Left cardiac atrium (tissue), 4 donors: Measurements from ENCODE around the gene ZNHIT1. TPM values are rescaled to one million over a fixed set of nuclear protein-coding genes. Genes with fewer than 3 reads are reported as not detected.
"Not testable (repeated sequence)": the region's sequence is repeated elsewhere in the genome, so short reads cannot be mapped to it uniquely, and the experiment has no call there.

Source experiments
- ATAC-seq, 2 donors: fragments of 200-7000 bp; cut with Tn5 transposase; one replicate each; pipeline ENCODE4 v1.9.1; 2020; ENCODE audit warnings: mild to moderate bottlenecking in 2 of 2, moderate library complexity in 2 of 2
- DNase-seq: peaks from one replicate; pipeline ENCODE4 v3.0.0-alpha.2; 2020
- intact Hi-C, 2 donors: fragments of 100-400 bp; cut with DNase I; formaldehyde crosslinking; loops; one replicate each; pipeline versions ENCODE4 v1.14.1 to v1.15.1; 2022 to 2023
- total RNA-seq, 2 donors: library from RNA; stranded (reverse); fragmentation: NEBNext Ultra II Directional; extraction: Animal tissue kit (Norgen Biotek cat#: 25700); gene quantifications; one replicate each; pipeline ENCODE4 v1.2.1, GENCODE V29; 2021
- donor health status: DM: no; HTN: yes; CAD: no.
- donor health status: DM: no; HTN: yes; CAD: no; lungs with severe emphysema.
- donor health status: DM: yes; HTN: yes; CAD: no.
- donor health status: Dilated cardiomyopathy.

The ZNHIT1 gene
- total RNA-seq, 2 donors from 2014 or later, result 48.0 to 53.9 TPM

DNA sequence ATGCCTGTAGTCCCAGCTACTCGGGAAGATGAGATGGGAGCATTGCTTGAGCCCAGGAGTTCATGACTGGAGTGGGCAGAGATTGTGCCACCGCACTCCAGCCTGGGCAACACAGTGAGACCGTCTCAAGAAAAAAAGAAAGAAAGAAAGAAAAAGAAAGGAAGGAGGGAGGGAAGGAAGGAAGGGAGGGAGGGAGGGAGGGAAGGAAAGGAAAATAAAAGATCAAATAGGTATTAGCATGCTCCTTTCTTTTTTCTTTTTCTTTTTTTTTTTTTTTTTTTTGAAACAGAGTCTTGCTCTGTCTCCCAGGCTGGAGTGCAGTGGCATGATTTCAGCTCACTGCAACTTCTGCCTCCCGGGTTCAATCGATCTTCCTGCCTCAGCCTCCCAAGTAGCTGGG lies 35.2 kb downstream of the ZNHIT1 start:
- ATAC-seq, DNase-seq: not testable (repeated sequence)
- intact Hi-C loops, result loop anchor here in 1 of 2 donors (5.0 kb wide), 1 partner anchor 36 kb away; the partner anchor contains the start of genes PLOD3 and ZNHIT1

DNA sequence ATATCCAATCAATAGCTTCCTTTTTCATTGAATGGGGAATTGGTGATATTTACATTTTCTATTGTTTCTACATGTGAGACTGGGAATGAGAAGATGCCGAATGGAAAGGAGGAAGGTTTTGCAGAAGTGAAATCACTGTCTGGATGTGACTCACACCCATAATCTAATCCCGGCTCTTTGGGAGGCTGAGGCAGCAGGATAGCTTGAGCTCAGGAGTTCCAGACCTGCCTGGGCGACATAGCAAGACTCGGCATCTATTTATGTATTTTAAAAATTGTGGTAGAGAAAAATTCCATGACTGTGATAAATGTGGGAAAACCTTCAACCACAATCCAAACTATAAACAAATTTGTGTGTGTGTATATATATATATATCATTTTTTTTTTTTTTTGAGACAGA lies 37.8 kb downstream of the ZNHIT1 start:
- intact Hi-C loops, result no loop called here
- ATAC-seq (no peak), DNase-seq (no peak)

- DNase-seq (no peak), ATAC-seq (no peak)
- intact Hi-C loops, result no loop called here
Measured at GRCh38 chr7:101258243-101258731, 40.3 kb downstream of the ZNHIT1 start.

DNA sequence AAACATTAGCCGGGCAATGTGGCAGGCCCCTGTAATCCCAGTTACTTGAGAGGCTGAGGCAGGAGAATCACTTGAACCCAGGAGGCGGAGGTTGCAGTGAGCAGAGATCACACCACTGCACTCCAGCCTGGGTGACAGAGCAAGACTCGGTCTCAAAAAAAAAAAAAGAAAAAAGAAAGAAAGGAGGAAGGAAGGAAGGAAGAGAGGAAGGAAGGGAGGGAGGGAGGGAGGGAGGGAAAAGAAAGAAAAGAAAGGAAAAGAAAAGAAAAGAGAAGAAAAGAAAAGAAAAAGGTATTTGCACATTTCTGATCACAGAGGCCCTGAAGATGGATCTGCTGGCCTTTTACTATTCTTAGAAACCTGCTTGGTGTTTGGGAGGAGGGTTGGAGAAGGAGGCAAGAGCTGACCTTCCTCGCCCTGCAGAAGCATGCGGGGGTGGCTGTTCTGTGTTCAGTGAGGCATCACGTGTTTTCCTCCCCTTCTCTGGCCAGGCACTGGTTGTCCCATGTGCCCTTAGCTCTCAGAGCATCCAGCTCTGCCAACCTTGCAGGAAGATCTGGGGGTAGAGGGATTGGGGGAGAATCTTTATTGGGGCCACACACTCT lies 46.2 kb downstream of the ZNHIT1 start:
- DNase-seq, intact Hi-C loops: not testable (repeated sequence)
- peak; percentile 41 to 92 for ATAC-seq

DNA sequence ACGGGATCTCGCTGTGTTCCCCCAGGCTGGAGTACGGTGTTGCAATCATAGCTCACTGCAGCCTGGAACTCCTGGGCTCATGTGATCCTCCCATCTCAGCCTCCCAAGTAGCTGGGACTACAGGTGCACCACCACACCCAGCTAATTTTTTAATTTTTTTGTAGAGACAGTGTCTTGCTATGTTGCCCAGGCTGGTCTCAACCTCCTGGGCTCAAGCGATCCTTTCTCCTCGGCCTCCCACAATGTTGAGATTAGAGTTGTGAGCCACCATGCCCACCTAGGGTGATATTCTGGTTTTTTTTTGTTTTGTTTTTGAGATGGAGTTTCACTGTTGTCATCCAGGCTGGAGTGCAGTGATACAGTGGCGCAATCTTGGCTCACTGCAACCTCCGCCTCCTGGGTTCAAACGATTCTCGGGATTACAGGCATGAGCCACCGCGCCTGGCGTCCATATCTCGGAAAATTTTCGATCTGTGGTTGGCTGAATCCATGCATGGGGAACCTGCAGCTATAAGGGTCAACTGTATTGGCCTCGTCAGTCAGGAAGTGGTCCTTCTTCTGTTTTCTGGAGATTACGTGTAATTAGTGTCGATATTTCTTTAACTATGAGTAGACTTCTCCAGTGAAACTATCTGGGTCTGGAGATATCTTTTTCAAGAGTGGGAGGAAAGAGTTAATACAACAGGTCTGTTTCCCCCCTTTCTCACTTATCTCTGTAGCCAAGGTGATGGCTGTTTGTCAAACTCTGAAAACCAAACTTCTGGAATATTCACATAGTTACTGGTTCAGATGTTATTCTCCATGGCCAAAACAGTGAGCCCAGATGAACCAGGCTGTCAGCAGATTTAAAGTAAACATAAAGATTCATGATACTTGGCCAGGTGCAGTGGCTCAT lies 47.9 kb downstream of the ZNHIT1 start:
- DNase-seq (no peak), ATAC-seq (peak in 1 of 2 donors; percentile 50)
- intact Hi-C loops, result no loop called here

DNA sequence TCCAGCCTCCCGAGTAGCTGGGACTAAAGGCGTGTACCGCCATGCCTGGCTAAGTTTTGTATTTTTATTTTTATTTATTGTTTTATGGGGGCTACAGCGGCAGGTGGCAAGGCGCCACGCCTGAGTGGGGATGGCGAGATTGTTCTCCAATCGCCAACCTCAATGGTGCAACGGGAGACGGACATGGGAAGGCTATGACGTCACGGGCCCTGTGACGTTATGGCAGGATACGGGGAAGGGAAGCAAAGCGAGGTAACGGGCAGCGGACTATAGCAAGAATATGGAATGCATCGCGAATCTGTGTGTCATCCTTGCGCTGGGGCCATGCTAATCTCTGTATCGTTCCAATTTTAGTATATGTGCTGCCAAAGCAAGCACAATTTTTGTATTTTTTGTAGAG lies 51.7 kb downstream of the ZNHIT1 start:
- DNase-seq (no peak), ATAC-seq (no peak)
- intact Hi-C loops, result no loop called here

DNA sequence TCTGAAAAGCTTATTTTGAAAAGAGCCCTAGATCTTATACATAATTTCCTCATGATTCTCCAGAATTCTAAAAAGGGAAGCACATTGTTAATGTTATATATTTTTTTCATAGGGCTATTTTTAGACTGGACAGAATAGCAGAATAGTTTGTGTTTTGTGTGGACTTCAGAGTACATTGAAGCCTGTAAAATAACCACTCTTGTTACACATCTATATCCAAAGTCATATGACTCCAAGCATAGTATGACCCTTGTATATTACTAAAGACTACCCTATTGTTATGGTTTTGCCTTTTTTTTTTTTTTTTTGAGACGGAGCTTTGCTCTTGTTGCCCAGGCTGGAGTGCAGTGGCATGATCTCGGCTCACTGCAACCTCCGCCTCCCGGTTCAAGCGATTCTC lies 53.1 kb downstream of the ZNHIT1 start:
- ATAC-seq (no peak), DNase-seq (no peak)
- intact Hi-C loops, result no loop called here

DNA sequence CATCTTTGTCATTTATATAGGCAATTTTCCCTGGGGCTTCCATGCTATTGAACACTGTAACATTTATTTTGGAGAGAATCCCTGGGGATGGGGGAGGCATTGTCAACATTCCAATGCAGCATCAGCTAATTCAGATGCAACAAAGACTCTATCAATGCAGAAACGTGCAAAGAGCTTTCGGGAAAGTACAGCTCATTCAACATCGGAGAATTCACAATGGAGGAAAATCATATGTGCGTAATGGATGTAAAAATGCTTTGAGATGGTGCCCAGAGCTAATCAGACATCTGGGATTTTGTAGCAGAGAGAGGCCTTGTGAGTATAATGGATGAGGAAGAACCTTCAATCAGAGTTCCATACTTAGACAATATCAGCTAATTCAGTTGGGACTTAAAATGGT lies 55.2 kb downstream of the ZNHIT1 start:
- ATAC-seq (no peak), DNase-seq (no peak)
- intact Hi-C loops, result no loop called here

Other genes starting within 250 kb of the ZNHIT1 start
- under 1 TPM; 0.35 to 0.39 TPM for gene MUC12, start 248.6 kb upstream of the ZNHIT1 start, total RNA-seq
- gene MUC17, start 198.1 kb upstream of the ZNHIT1 start, total RNA-seq, result not detected
- gene TRIM56, start 132.7 kb upstream of the ZNHIT1 start, total RNA-seq, result 10 to 100 TPM; 20.7 to 22.4 TPM
- gene SERPINE1, start 91.1 kb upstream of the ZNHIT1 start, total RNA-seq, result 10 to 100 TPM in 1 of 2 donors, 1 to 10 TPM in 1; 2.4 to 41.6 TPM
- gene AP1S1, start 63.7 kb upstream of the ZNHIT1 start, total RNA-seq, result 10 to 100 TPM; 14.9 to 18.9 TPM
- not detected for gene VGF, start 52.6 kb upstream of the ZNHIT1 start, total RNA-seq
- gene NAT16, start 37.9 kb upstream of the ZNHIT1 start, total RNA-seq, result not detected
- gene MOGAT3, start 17.1 kb upstream of the ZNHIT1 start, total RNA-seq, result not detected
- 10 to 100 TPM; 49.6 to 59.1 TPM for gene PLOD3, start 584 bp upstream of the ZNHIT1 start, total RNA-seq
- gene CLDN15, start 19.6 kb downstream of the ZNHIT1 start, total RNA-seq, result 1 to 10 TPM; 5.5 to 6.1 TPM
- 100 to 1,000 TPM; 251 to 257 TPM for gene FIS1, start 26.9 kb downstream of the ZNHIT1 start, total RNA-seq
- gene IFT22, start 103.6 kb downstream of the ZNHIT1 start, total RNA-seq, result 10 to 100 TPM; 15.7 to 17.0 TPM
- not detected for gene COL26A1, start 144.7 kb downstream of the ZNHIT1 start, total RNA-seq